ENCODE data around the gene CHCHD3.

GRCh38 chr7:133052826-133053225, 29.1 kb downstream of the CHCHD3 start:
- TF ChIP-seq CTCF (IDR thresholded peaks at IDR 0.05; ENCODE audit: low read depth, low read length): no peak
- TF ChIP-seq EZH2phosphoT487 (IDR thresholded peaks at IDR 0.05; ENCODE audit: low read depth): no peak
